ENCODE data around the gene CCDC110. TPM values are rescaled to one million over a fixed set of nuclear protein-coding genes. Genes with fewer than 3 reads are reported as not detected.
A peak's percentile ranks its signal among the peaks of the same experiment; 100 is the strongest.

The CCDC110 gene
- not detected in 2 replicates for total RNA-seq (2016; rRNA removed; fragmentation: Illumina TruSeq; extraction: Trizol)
- total RNA-seq (2016; cell fraction: cytosol; rRNA removed; fragmentation: Illumina TruSeq; extraction: Trizol; ENCODE audit: low read depth) = not detected in 2 replicates
- total RNA-seq (2016; cell fraction: insoluble cytoplasmic fraction; rRNA removed; fragmentation: Illumina TruSeq; extraction: Trizol) = not detected in 2 replicates
- total RNA-seq (2016; cell fraction: membrane; rRNA removed; fragmentation: Illumina TruSeq; extraction: Trizol) = not detected in 2 replicates
- not detected in 2 replicates for total RNA-seq (2016; cell fraction: nucleus; rRNA removed; fragmentation: Illumina TruSeq; extraction: Trizol)
- not detected in 2 replicates for polyA plus RNA-seq (2011; rRNA removed)
- 0.06 TPM in 1 of 2 replicates, not detected in the other for polyA plus RNA-seq (2011; cell fraction: cytosol; rRNA removed)
- not detected in 2 replicates for polyA plus RNA-seq (2011; cell fraction: nucleus; rRNA removed)
- polyA plus RNA-seq (2012) = 0.16 and 0.35 TPM in 2 replicates
- polyA plus RNA-seq (2016; cell fraction: cytosol; fragmentation: Illumina TruSeq; extraction: Trizol; ENCODE audit: low read depth) = not detected in 2 replicates
- not detected in 2 replicates for polyA plus RNA-seq (2016; cell fraction: insoluble cytoplasmic fraction; fragmentation: Illumina TruSeq; extraction: Trizol; ENCODE audit: low read depth)
- not detected in 2 replicates for polyA plus RNA-seq (2016; cell fraction: membrane; fragmentation: Illumina TruSeq; extraction: Trizol; ENCODE audit: low read depth)
- polyA plus RNA-seq (2016; cell fraction: nucleus; fragmentation: Illumina TruSeq; extraction: Trizol; ENCODE audit: insufficient read depth, low read depth) = not detected in 2 replicates
- polyA minus RNA-seq (2011; rRNA and poly(A)+ RNA removed; ENCODE audit: low replicate concordance) = not detected in 2 replicates
- not detected in 2 replicates for polyA minus RNA-seq (2011; cell fraction: cytosol; rRNA and poly(A)+ RNA removed)
- not detected in 2 replicates for polyA minus RNA-seq (2011; cell fraction: nucleus; rRNA and poly(A)+ RNA removed)
- percentile 9 among the genes with signal in this experiment for Bru-seq, nascent RNA
- percentile 10 among the genes with signal in this experiment for BruChase-seq, experiment 1, labeled RNA remaining after a 6-hour chase
- BruChase-seq, experiment 2, labeled RNA remaining after a 2-hour chase = percentile 9 among the genes with signal in this experiment
- long read RNA-seq, experiment 1 = 0 reads
- long read RNA-seq, experiment 2 = 0 reads

- BruUV-seq (replicated peaks) = no TSS peak
- POLR2A ChIA-PET = no interaction called here
- WGBS (ENCODE audit: low lambda C conversion rate) = 1% methylated on average over 19 of the region's 93 CpGs
- TF ChIP-seq ETS1 (CRISPR knock-in tag; IDR thresholded peaks at IDR 0.05) (no peak), ZFP41 (CRISPR knock-in tag; IDR thresholded peaks at IDR 0.05; ENCODE audit: borderline replicate concordance) (no peak), ZFY (CRISPR knock-in tag; IDR thresholded peaks at IDR 0.05) (peak; percentile 23; the same call in 1 of the 2 replicates), FOXJ3 (CRISPR knock-in tag; IDR thresholded peaks at IDR 0.05; ENCODE audit: borderline replicate concordance) (no peak), HNRNPLL (IDR thresholded peaks at IDR 0.05; ENCODE audit: low read depth, low read length, poor library complexity, severe bottlenecking) (peak; percentile 65), THAP11 (CRISPR knock-in tag; IDR thresholded peaks at IDR 0.05) (0 out of 2 replicates have a peak, but pooled peaks have one; percentile 19), FLYWCH1 (CRISPR knock-in tag; IDR thresholded peaks at IDR 0.05) (no peak), HOXA3 (CRISPR knock-in tag; IDR thresholded peaks at IDR 0.05) (peak; percentile 22; the same call in 1 of the 2 replicates), MYC (CRISPR knock-in tag; IDR thresholded peaks at IDR 0.05; ENCODE audit: borderline replicate concordance) (peak; percentile 30; the same call in 1 of the 2 replicates), ZNF883 (CRISPR knock-in tag; IDR thresholded peaks at IDR 0.05; ENCODE audit: not compliant biosample characterization) (peak; percentile 42), ZNF878 (CRISPR knock-in tag; IDR thresholded peaks at IDR 0.05) (no peak), ZNF33A (CRISPR knock-in tag; IDR thresholded peaks at IDR 0.05; ENCODE audit: borderline replicate concordance) (no peak), ARID3A (IDR thresholded peaks at IDR 0.05; ENCODE audit: low read depth, low read length) (no peak)
- TF ChIP-seq, protein P1, sequence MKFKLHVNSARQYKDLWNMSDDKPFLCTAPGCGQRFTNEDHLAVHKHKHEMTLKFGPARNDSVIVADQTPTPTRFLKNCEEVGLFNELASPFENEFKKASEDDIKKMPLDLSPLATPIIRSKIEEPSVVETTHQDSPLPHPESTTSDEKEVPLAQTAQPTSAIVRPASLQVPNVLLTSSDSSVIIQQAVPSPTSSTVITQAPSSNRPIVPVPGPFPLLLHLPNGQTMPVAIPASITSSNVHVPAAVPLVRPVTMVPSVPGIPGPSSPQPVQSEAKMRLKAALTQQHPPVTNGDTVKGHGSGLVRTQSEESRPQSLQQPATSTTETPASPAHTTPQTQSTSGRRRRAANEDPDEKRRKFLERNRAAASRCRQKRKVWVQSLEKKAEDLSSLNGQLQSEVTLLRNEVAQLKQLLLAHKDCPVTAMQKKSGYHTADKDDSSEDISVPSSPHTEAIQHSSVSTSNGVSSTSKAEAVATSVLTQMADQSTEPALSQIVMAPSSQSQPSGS (CRISPR knock-in tag; IDR thresholded peaks at IDR 0.05) = no peak
Measured at GRCh38 chr4:185471235-185472102, at the start of gene CCDC110. TSS of gene CCDC110 (minus strand) at chr4:185471733. CDS start at chr4:185471683, 50 bp downstream.

More at GRCh38 chr4:185471235-185472102, at the start of gene CCDC110:
- no peak for FAIRE-seq
- CTCF ChIA-PET (ENCODE audit: low intra/inter-chr PET ratio, low total read pairs) = interaction anchor here (3.2 kb wide), 1 partner anchor 126 kb away, joined by 31 read pairs; no protein-coding TSS in a partner anchor
- peak; percentile 50 for DNase-seq (ENCODE audit: low spot score)
- no peaks in the 10 kb centered on the region for H4K20me1 ChIP-seq (ENCODE audit: insufficient read depth, low read length)
- peak within 1 kb of the TSS; percentile 98 for H3K4me2 ChIP-seq (ENCODE audit: low read depth, low read length)
- peak; percentile 96 for ATAC-seq
- H2AFZ ChIP-seq (ENCODE audit: low read length) = peak within 1 kb of the TSS; percentile 72
- in situ Hi-C loops (cut with HindIII; ENCODE audit: extremely low pct_ligation_motif_present, low pct_unique_long_range_greater_than_20kb) = loop anchor here (25.0 kb wide), 1 partner anchor 566 kb away; no protein-coding TSS in a partner anchor
- H3K27me3 ChIP-seq (ENCODE audit: control insufficient read depth in 1 of 2, insufficient read depth in 2 of 2, low read length in 2 of 2) = peaks cover 0 to 54% of the 10 kb centered on the region in 2 experiments; a peak in 3 of 5 replicates
- no peaks in the 10 kb centered on the region for H3K9me3 ChIP-seq (ENCODE audit: low read length)
- peak within 1 kb of the TSS; percentile 72 for H3K9ac ChIP-seq (ENCODE audit: insufficient read depth, low read depth, low read length)
- H3K27ac ChIP-seq (ENCODE audit: extremely low read length, insufficient read depth, low read length) = no peak within 1 kb of the TSS
- intact Hi-C loops (cut with micrococcal nuclease; ENCODE audit: unreplicated experiment) = loop anchor here (1.0 to 5.0 kb wide), 3 partner anchors 41 to 567 kb away; no protein-coding TSS in a partner anchor
- H3K36me3 ChIP-seq (replicated peaks in 1 of 2; ENCODE audit: control insufficient read depth in 1 of 2, insufficient read depth in 2 of 2, low read length in 2 of 2) = no peaks in the 10 kb centered on the region
- no peaks in the 10 kb centered on the region for H3K79me2 ChIP-seq (ENCODE audit: insufficient read depth, low read length)
- peak within 1 kb of the TSS; percentile 61 to 81 (median 73) for H3K4me3 ChIP-seq (replicated peaks in 1 of 3; ENCODE audit: insufficient read depth in 1 of 3, low read depth in 2 of 3, low read length in 3 of 3)
- peaks cover 12% of the 10 kb centered on the region for H3K4me1 ChIP-seq (ENCODE audit: insufficient read depth, low read length)
